ENCODE results near the gene NSUN6. TPM values are rescaled to one million over a fixed set of nuclear protein-coding genes. Genes with fewer than 3 reads are reported as not detected.
A peak's percentile ranks its signal among the peaks of the same experiment; 100 is the strongest.

NSUN6 gene
- total and polyA plus RNA-seq, 2 donors (not counting 1 experiment from before 2014, with no cell fraction given) = 4.2 to 9.4 TPM

DNA sequence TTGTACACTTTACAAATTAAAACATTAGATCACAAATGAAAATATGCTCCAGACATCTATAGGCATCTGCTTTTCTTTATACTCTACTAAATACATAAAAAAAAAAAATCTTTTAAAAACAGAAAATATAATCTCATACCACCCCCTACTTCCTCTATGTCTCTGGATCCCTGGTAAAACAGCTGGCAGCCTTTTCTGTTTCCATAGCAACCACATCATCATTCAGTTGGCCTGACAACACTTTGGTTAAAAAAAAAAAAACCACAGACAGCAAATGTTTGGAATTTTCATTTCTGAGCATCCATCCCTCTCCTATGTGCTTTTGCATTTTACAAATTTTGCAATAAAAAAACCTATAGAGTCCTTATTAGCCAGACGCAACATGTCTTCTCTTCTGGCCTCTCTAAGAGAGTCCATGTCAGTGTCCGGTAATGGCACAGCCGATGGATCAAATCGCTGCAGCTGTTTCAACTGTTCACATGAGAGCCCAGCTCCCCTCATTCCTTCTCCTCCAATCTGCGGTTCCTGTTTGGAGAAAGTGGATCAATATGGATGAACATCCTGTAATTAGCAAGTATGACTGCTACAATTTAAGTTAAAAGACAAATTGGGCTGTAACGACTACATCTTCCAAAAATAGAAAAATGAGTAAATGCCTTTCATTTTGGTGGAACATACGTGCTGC, 105.6 kb downstream of the NSUN6 start:
- no peaks in the 10 kb centered on the region for H4K20me1 ChIP-seq (ENCODE audit: control insufficient read depth, extremely low read depth, insufficient read depth, low read length)
- H3K4me3 ChIP-seq (replicated peaks in 1 of 4; ENCODE audit: control extremely low read depth in 1 of 4, insufficient read depth in 1 of 4, low read depth in 3 of 4, low read length in 4 of 4) = no peak overlapping the region
- no peak overlapping the region for H3K4me2 ChIP-seq (ENCODE audit: extremely low read depth, insufficient read depth, low read length)
- no peak overlapping the region for H3K9ac ChIP-seq (ENCODE audit: insufficient read depth, low read length)
- H3K36me3 ChIP-seq (ENCODE audit: control insufficient read depth, insufficient read depth, low read length) = no peaks in the 10 kb centered on the region
- no peak for TF ChIP-seq EZH2 (IDR thresholded peaks at IDR 0.05; ENCODE audit: low read length, missing control alignments)
- TF ChIP-seq CTCF (conservative IDR thresholded peaks at IDR 0.05 in 1 of 2, IDR thresholded peaks at IDR 0.05 in 1 of 2; ENCODE audit: low read depth in 1 of 2, low read length in 2 of 2) = no peak
- H3K9me3 ChIP-seq (ENCODE audit: control insufficient read depth, insufficient read depth, low read depth, low read length) = no peaks in the 10 kb centered on the region
- H3K27me3 ChIP-seq (ENCODE audit: control insufficient read depth, insufficient read depth, low read length) = no peaks in the 10 kb centered on the region
- no peak overlapping the region for H3K27ac ChIP-seq (ENCODE audit: insufficient read depth, low read length)
- DNase-seq (ENCODE audit: low read depth in 2 of 2) = peak; percentile 28 to 53
- H3K4me1 ChIP-seq (ENCODE audit: control insufficient read depth, extremely low read depth, insufficient read depth, low read length) = no peaks in the 10 kb centered on the region
- H2AFZ ChIP-seq (ENCODE audit: low read length) = no peak overlapping the region
- H3K79me2 ChIP-seq (ENCODE audit: control insufficient read depth, insufficient read depth, low read length) = no peaks in the 10 kb centered on the region

GRCh38 chr10:18542832-18543231, 108.6 kb downstream of the NSUN6 start:
- Histone ChIP-seq H3K4me1 (ENCODE audit: control insufficient read depth, extremely low read depth, insufficient read depth, low read length) (no peaks in the 10 kb centered on the region), H3K27ac (ENCODE audit: insufficient read depth, low read length) (no peak overlapping the region), H3K36me3 (ENCODE audit: control insufficient read depth, insufficient read depth, low read length) (no peaks in the 10 kb centered on the region), H3K27me3 (ENCODE audit: control insufficient read depth, insufficient read depth, low read length) (no peaks in the 10 kb centered on the region), H3K9ac (ENCODE audit: insufficient read depth, low read length) (no peak overlapping the region), H2AFZ (ENCODE audit: low read length) (no peak overlapping the region), H3K79me2 (ENCODE audit: control insufficient read depth, insufficient read depth, low read length) (no peaks in the 10 kb centered on the region), H3K4me3 (replicated peaks in 1 of 4; ENCODE audit: control extremely low read depth in 1 of 4, insufficient read depth in 1 of 4, low read depth in 3 of 4, low read length in 4 of 4) (no peak overlapping the region), H3K4me2 (ENCODE audit: extremely low read depth, insufficient read depth, low read length) (no peak overlapping the region), H3K9me3 (ENCODE audit: control insufficient read depth, insufficient read depth, low read depth, low read length) (no peaks in the 10 kb centered on the region), H4K20me1 (ENCODE audit: control insufficient read depth, extremely low read depth, insufficient read depth, low read length) (no peaks in the 10 kb centered on the region)
- TF ChIP-seq CTCF (conservative IDR thresholded peaks at IDR 0.05 in 1 of 2, IDR thresholded peaks at IDR 0.05 in 1 of 2; ENCODE audit: low read depth in 1 of 2, low read length in 2 of 2) = no peak
- TF ChIP-seq EZH2 (IDR thresholded peaks at IDR 0.05; ENCODE audit: low read length, missing control alignments) = no peak
- peak; percentile 26 to 76 for DNase-seq (ENCODE audit: low read depth in 2 of 2)

DNA sequence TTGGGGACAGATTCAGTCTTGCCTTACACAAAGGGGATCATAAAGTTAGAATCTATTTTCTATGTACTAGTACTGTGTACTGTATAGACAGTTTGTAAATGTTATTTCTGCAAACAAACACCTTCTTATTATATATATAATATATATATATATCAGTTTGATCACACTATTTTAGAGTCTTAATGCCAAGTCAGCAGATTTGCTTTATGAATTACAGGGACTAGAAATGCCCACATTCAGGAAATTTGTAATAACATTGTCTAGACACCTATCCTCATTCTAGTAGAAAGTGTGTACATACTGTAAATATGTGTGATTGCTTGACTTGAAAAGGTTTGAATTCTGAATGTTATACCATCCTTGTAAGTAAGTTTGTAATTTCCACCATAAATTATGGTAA, 111.2 kb downstream of the NSUN6 start:
- H3K4me1 ChIP-seq (ENCODE audit: control insufficient read depth, extremely low read depth, insufficient read depth, low read length) = no peaks in the 10 kb centered on the region
- H3K9ac ChIP-seq (ENCODE audit: insufficient read depth, low read length) = no peak overlapping the region
- no peaks in the 10 kb centered on the region for H3K36me3 ChIP-seq (ENCODE audit: control insufficient read depth, insufficient read depth, low read length)
- TF ChIP-seq EZH2 (IDR thresholded peaks at IDR 0.05; ENCODE audit: low read length, missing control alignments) = no peak
- no peak for TF ChIP-seq CTCF (conservative IDR thresholded peaks at IDR 0.05 in 1 of 2, IDR thresholded peaks at IDR 0.05 in 1 of 2; ENCODE audit: low read depth in 1 of 2, low read length in 2 of 2)
- H2AFZ ChIP-seq (ENCODE audit: low read length) = no peak overlapping the region
- no peaks in the 10 kb centered on the region for H3K9me3 ChIP-seq (ENCODE audit: control insufficient read depth, insufficient read depth, low read depth, low read length)
- H3K4me2 ChIP-seq (ENCODE audit: extremely low read depth, insufficient read depth, low read length) = no peak overlapping the region
- no peak overlapping the region for H3K27ac ChIP-seq (ENCODE audit: insufficient read depth, low read length)
- DNase-seq (ENCODE audit: low read depth in 2 of 2) = no peak
- no peaks in the 10 kb centered on the region for H3K27me3 ChIP-seq (ENCODE audit: control insufficient read depth, insufficient read depth, low read length)
- H4K20me1 ChIP-seq (ENCODE audit: control insufficient read depth, extremely low read depth, insufficient read depth, low read length) = no peaks in the 10 kb centered on the region
- H3K79me2 ChIP-seq (ENCODE audit: control insufficient read depth, insufficient read depth, low read length) = no peaks in the 10 kb centered on the region
- H3K4me3 ChIP-seq (replicated peaks in 1 of 4; ENCODE audit: control extremely low read depth in 1 of 4, insufficient read depth in 1 of 4, low read depth in 3 of 4, low read length in 4 of 4) = no peak overlapping the region

Measured in fibroblast of lung (primary cell).